Measurements from ENCODE around the gene CLTCL1. TPM values are rescaled to one million over a fixed set of nuclear protein-coding genes. Genes with fewer than 3 reads are reported as not detected.
A peak's percentile ranks its signal among the peaks of the same experiment; 100 is the strongest.

Gene CLTCL1
- total and polyA plus RNA-seq, 9 of the 15 experiments (the other 6 are each of a cell fraction or from before 2014, with no cell fraction given) = 1.1 to 11.7 (median 5.0) TPM

GRCh38 chr22:19179497-19180048 lies 111.9 kb downstream of the CLTCL1 start (continued):
- TF ChIP-seq ATF2 (CRISPR knock-in tag; IDR thresholded peaks at IDR 0.05) = no peak
- no peak for TF ChIP-seq ZNF354B (CRISPR knock-in tag; IDR thresholded peaks at IDR 0.05)
- peak; percentile 27 for TF ChIP-seq CHD7 (IDR thresholded peaks at IDR 0.05; ENCODE audit: low read depth, low read length)
- no peak; the same call in 1 of the 2 replicates for TF ChIP-seq HMGXB4 (CRISPR knock-in tag; IDR thresholded peaks at IDR 0.05)
- TF ChIP-seq ATF3 (IDR thresholded peaks at IDR 0.05) = no peak
- TF ChIP-seq ATF3 (CRISPR knock-in tag; conservative IDR thresholded peaks at IDR 0.05) = 0 out of 2 replicates have a peak, but pooled peaks have one; percentile 45
- no peak for TF ChIP-seq ZNF717 (CRISPR knock-in tag; IDR thresholded peaks at IDR 0.05)
- TF ChIP-seq PRPF4 (IDR thresholded peaks at IDR 0.05; ENCODE audit: insufficient read depth, low read depth, low read length, poor library complexity, severe bottlenecking) = no peak
- TF ChIP-seq CEBPB (tag; IDR thresholded peaks at IDR 0.05) = no peak
- no peak for TF ChIP-seq KAT8 (IDR thresholded peaks at IDR 0.05; ENCODE audit: low read depth)
- peak; percentile 64; the same call in 1 of the 2 replicates for TF ChIP-seq EP300 (IDR thresholded peaks at IDR 0.05; ENCODE audit: low read length)
- no peak for TF ChIP-seq ZNF311 (CRISPR knock-in tag; IDR thresholded peaks at IDR 0.05)
